GM19193 (cell line): ENCODE results near the gene DDX31.
A peak's percentile ranks its signal among the peaks of the same experiment; 100 is the strongest.

Source experiments
- POLR2A ChIP-seq: IDR thresholded peaks from 4 replicates; pipeline ENCODE4 v1.6.1; 2011; ENCODE audit not compliant: insufficient read depth, insufficient read length; ENCODE audit errors: extremely low read depth

DDX31 gene

GRCh38 chr9:132669698-132670456, at the start of gene DDX31:
TSS of gene DDX31 (minus strand) at chr9:132669983. CDS start at chr9:132669934, 49 bp downstream.
- peak; percentile 86 for TF ChIP-seq POLR2A

GRCh38 chr9:132717326-132717945, 47.7 kb upstream of the DDX31 start:
- no peak for TF ChIP-seq POLR2A

- TF ChIP-seq POLR2A, result no peak
These were observed 46.2 kb upstream of the DDX31 start for GRCh38 chr9:132716007-132716406.

GRCh38 chr9:132712753-132713152, 43.0 kb upstream of the DDX31 start:
- TF ChIP-seq POLR2A, result no peak

GRCh38 chr9:132711846-132712245, 42.1 kb upstream of the DDX31 start:
- TF ChIP-seq POLR2A, result no peak

GRCh38 chr9:132710333-132710732, 40.5 kb upstream of the DDX31 start:
- TF ChIP-seq POLR2A, result no peak

- TF ChIP-seq POLR2A, result no peak
These were observed 39.1 kb upstream of the DDX31 start for GRCh38 chr9:132708769-132709430.

- TF ChIP-seq POLR2A, result no peak
These were observed 38.5 kb upstream of the DDX31 start for GRCh38 chr9:132708239-132708638.

- no peak for TF ChIP-seq POLR2A
These were observed 33.6 kb upstream of the DDX31 start for GRCh38 chr9:132703336-132703735.

GRCh38 chr9:132702254-132702653, 32.5 kb upstream of the DDX31 start:
- no peak for TF ChIP-seq POLR2A

- no peak for TF ChIP-seq POLR2A
These were observed 30.2 kb upstream of the DDX31 start for GRCh38 chr9:132699956-132700355.

GRCh38 chr9:132698989-132699388, 29.2 kb upstream of the DDX31 start:
- no peak for TF ChIP-seq POLR2A

- no peak for TF ChIP-seq POLR2A
These were observed 27.4 kb upstream of the DDX31 start for GRCh38 chr9:132697230-132697629.

- TF ChIP-seq POLR2A, result no peak
These were observed 24.4 kb upstream of the DDX31 start for GRCh38 chr9:132694144-132694543.

- TF ChIP-seq POLR2A, result no peak
These were observed 20.9 kb upstream of the DDX31 start for GRCh38 chr9:132690696-132691095.

- no peak for TF ChIP-seq POLR2A
These were observed 14.1 kb upstream of the DDX31 start for GRCh38 chr9:132683873-132684272.
